ENCODE data around the gene TBC1D3B.
"Not testable (repeated sequence)": the region's sequence is repeated elsewhere in the genome, so short reads cannot be mapped to it uniquely, and the experiment has no call there.

Gene TBC1D3B

DNA sequence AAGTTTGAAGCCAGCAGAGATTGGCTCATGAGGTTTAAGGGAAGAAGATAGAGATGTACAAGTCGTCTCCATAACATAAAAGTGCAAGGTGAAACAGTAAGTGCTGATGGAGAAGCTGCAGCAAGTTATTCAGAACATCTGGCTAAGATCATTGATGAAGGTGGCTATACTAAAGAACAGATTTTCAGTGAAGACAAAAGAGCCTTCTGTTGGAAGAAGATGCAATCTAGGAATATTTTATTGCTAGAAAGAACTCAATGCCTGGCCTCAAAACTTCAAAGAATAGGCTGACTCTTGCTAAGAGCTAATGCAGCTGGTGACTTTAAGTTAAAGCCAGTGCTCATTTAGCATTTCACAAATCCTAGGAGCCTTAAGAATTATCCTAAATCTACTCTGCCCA, 46.8 kb downstream of the TBC1D3B start:
- no peak for DNase-seq (ENCODE audit: low read depth in 2 of 2)

DNA sequence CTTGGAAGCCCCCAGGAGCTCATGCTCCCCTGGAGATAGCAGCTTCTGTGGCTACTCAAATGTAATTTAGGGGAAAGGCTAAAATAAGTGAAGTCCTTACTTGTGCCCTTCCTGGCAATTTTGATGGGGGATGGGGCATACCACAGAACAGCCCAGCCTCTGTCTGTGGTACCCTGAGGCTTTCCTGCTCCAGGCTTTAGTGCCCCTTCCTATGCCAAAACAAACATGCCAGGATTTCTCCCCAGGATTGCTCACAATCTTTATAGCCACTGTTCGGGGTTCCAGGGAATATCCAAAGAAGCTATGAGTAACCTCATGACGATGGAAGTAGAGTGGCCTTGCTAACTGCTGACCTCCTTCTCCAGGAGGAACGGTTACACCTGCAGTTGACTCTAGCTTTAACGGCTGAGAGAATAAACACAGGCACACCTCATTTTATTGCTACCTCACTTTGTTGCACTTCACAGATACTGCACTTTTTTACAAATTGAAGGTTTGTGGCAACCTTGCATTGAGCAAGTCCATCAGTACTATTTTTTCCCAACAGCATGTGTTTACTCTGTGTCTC, 47.9 kb downstream of the TBC1D3B start:
- no peak for DNase-seq (ENCODE audit: low read depth in 2 of 2)

DNA sequence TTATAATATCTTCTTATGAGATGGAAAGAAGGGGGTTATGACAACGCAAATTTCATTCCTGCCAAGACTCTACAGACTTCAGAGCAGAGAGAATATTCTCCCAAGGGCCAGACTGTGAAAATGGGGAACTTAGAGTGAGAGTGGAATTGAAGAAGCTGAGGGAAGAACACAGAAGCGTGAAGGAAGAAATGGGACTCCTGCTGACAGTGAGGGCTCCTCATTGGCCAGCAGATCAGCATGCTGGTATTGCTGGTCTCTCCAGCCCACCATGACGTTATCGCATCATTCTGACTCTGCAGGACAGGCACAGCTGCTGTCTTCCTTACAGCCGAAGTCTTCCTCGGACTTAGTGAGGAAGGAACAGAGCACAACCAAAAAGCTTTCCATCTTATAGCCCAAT, 48.5 kb downstream of the TBC1D3B start:
- DNase-seq (ENCODE audit: low read depth in 2 of 2): no peak

DNA sequence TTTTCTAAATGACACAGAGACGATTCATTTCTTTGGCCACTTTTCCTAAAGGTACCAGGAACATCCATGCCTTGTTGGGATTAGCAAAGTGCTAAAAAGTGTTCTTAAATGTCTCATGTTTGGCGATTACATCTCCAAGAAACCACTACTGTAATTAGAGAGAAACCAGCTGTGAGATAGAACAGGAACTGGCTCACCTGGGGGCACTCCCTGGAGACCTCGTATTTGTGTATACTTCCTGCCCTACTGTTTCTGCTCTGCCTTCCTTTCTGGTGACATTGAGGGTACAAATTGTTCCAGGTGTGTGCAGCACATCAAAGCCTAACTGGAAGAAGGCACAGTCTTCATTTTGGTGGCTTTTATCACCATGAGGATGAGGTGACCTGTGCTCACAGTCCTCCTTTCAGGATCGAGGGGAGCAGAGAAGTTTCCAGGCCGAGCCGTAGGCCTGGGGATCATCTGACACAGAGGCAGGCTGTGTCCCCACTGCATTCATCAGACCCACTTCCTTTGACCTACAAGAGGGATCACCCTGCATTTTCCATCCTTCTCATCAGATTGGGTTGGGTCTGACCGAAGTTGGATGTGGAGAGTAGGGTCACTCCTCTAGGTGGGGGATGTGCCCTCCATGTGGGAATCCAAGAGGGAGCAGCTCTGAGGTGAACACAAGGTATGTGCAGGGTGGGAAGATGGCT, 49.1 kb downstream of the TBC1D3B start:
- DNase-seq (ENCODE audit: low read depth in 2 of 2): no peak

- no peak for DNase-seq (ENCODE audit: low read depth in 2 of 2)
Observed at GRCh38 chr17:36124879-36125824, 51.3 kb downstream of the TBC1D3B start.

DNA sequence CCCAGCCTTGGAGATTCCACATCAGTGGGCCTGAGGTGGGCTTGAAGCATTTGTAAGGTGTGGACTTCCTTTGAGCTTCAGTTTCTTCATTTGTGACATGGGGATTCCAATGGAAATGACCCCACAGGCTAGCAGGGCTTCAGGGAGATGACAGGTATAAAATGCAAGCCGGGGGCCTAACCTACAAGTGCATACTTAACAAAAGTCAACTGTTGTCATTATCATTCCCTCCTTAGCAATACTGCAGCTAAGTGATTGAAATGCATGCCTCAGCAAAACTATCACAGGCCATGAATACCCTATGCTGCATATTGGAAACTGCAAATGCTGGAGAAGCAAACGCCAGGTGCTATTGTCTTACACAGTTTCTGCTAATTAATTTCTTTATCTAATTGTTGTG, 53.0 kb downstream of the TBC1D3B start:
- DNase-seq (ENCODE audit: low read depth in 2 of 2): no peak

DNA sequence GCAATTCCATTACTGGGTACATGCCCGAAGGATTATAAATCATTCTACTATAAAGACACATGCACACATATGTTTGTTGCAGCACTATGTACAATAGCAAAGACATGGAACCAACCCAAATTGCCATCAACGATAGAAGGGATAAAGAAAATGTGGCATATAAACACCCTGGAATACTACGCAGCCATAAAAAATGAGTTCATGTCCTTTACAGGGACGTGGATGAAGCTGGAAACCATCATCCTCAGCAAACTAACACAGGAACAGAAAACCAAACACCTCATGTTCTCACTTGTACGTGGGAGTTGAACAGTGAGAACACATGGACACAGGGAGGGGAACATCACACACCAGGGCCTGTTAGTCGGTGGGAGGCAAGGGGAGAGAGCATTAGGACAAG, 55.3 kb downstream of the TBC1D3B start:
- not testable (repeated sequence) for DNase-seq (ENCODE audit: low read depth in 2 of 2)

- no peak for DNase-seq (ENCODE audit: low read depth in 2 of 2)
Observed at GRCh38 chr17:36120221-36120620, 56.2 kb downstream of the TBC1D3B start.

DNA sequence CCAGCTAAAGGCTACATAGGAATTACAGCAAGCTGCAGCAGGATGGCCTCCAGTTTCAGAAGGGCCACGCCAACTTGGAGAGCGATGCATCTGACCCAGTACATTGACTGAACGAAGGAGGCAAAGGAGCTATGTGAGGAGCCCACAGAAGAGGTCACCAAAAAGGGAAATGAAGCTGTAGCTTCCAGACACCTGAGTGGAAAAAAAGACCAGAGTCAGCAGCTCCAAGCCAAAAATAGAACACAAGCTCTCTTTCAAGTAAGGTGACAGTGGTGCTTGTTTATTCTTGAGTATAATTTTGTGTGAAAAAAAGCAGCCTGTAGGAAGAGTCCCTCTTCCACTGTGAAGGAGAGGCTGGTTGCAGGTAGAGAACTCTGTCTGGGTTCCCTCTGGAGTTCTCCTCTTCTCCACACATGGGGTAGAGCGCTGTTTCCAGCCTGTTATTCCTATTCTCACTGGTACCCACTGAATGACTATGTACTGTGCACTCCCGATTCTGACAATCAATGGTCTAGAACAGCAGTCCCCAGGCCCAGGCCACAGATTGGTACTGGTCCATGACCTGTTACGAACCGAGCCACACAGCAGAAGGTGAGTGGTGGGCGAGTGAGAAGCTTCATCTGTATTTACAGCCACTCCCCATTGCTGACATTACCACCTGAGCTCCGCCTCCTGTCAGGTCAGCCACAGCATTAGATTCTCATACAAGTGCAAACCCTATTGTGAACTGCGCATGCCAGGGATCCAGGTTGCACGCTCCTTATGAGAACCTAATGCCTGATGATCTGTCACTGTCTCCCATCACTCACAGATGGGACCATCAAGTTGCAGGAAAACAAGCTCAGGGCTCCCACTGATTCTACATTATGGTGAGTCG, 57.7 kb downstream of the TBC1D3B start:
- no peak for DNase-seq (ENCODE audit: low read depth in 2 of 2)

DNA sequence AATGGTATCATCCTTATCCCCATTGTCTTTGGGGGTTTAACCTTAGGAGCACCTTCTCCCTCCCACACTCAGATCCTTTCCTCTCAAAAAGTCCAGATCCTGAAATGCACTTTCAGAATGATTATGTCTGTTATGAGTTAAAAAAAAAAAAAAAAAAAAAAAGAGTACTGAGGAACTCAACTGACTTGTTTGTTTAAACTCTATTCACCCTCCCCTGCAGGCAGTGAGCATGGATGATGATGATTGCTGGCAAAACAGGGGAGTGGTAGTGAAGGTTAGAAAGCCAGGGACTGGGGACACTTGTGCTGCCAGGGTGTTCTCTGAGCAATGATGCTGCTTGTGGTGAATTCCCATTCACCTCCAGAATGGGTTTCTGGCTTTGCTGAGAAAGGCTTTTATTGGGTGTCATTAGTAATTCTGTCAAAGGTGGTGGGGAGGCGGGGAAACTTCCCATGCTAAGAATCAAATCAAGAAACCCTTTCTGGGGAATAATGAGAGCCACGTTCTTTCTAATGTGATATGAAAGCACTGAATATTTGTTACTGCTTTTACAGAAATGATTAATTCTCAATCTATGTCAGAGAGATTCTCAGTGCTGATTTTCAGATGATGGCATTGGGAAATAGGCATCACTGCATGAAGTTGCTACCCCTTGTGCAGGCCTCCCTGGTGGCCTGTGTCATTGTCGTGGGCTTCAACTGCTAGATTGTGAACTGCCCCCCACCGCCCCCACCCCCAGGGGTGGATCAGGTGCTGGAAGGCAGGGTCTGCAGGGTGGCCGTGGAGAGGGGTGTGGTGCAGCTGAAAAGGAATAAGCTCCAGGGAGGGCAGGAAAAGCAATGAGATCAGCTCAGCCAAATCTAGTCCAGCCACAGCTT, 58.7 kb downstream of the TBC1D3B start:
- DNase-seq (ENCODE audit: low read depth in 2 of 2): no peak

All from fibroblast of skin of left biceps (primary cell).